HL-60/S4 treated with retinoic acid at 250 ng/mL for 4 days and 3 days (cell line): ENCODE data around the gene BCL11B.

Source experiments
- in situ Hi-C: fragments of 300-500 bp; cut with MboI; formaldehyde crosslinking; loops from 2 replicates; pipeline ENCODE4 v1.7.0; 2022; ENCODE audit warnings: low sequenced_read_pairs

The BCL11B gene

GRCh38 chr14:99287269-99287942 lies 15.4 kb upstream of the BCL11B start:
- in situ Hi-C loops = no loop called here

- in situ Hi-C loops = no loop called here
Observed at GRCh38 chr14:99286761-99287160, 14.8 kb upstream of the BCL11B start.

GRCh38 chr14:99284254-99285004 lies 12.4 kb upstream of the BCL11B start:
- in situ Hi-C loops = no loop called here

- in situ Hi-C loops = no loop called here
Observed at GRCh38 chr14:99282261-99283050, 10.5 kb upstream of the BCL11B start.

GRCh38 chr14:99281396-99281795 lies 9.4 kb upstream of the BCL11B start:
- in situ Hi-C loops = no loop called here

GRCh38 chr14:99280852-99281251 lies 8.9 kb upstream of the BCL11B start:
- in situ Hi-C loops = no loop called here

GRCh38 chr14:99280066-99280731 lies 8.2 kb upstream of the BCL11B start:
- in situ Hi-C loops = no loop called here

- in situ Hi-C loops = no loop called here
Observed at GRCh38 chr14:99278836-99279235, 6.8 kb upstream of the BCL11B start.

- in situ Hi-C loops = no loop called here
Observed at GRCh38 chr14:99277530-99277929, 5.5 kb upstream of the BCL11B start.

GRCh38 chr14:99276482-99276881 lies 4.5 kb upstream of the BCL11B start:
- in situ Hi-C loops = no loop called here

GRCh38 chr14:99275222-99275584 lies 3.2 kb upstream of the BCL11B start:
- in situ Hi-C loops = no loop called here

- in situ Hi-C loops = loop anchor here (25.0 kb wide), 1 partner anchor 1137 kb away; no protein-coding TSS in a partner anchor
Observed at GRCh38 chr14:99274346-99275221, 2.6 kb upstream of the BCL11B start.

GRCh38 chr14:99273766-99274345 lies 1.9 kb upstream of the BCL11B start:
- in situ Hi-C loops = loop anchor here (25.0 kb wide), 1 partner anchor 1137 kb away; no protein-coding TSS in a partner anchor

GRCh38 chr14:99272899-99273765 lies 1.1 kb upstream of the BCL11B start:
- in situ Hi-C loops = loop anchor here (25.0 kb wide), 1 partner anchor 1136 kb away; no protein-coding TSS in a partner anchor

GRCh38 chr14:99272632-99272898 lies 568 bp upstream of the BCL11B start:
- in situ Hi-C loops = loop anchor here (25.0 kb wide), 1 partner anchor 1135 kb away; no protein-coding TSS in a partner anchor

GRCh38 chr14:99271221-99271941 lies 616 bp downstream of the BCL11B start:
- in situ Hi-C loops = loop anchor here (25.0 kb wide), 1 partner anchor 1134 kb away; no protein-coding TSS in a partner anchor

GRCh38 chr14:99270458-99271220 lies 1.4 kb downstream of the BCL11B start:
- in situ Hi-C loops = loop anchor here (25.0 kb wide), 1 partner anchor 1133 kb away; no protein-coding TSS in a partner anchor
